Measurements from ENCODE around the gene CTAG2. TPM values are rescaled to one million over a fixed set of nuclear protein-coding genes. Genes with fewer than 3 reads are reported as not detected.
A peak's percentile ranks its signal among the peaks of the same experiment; 100 is the strongest.

CTAG2 gene
- total and polyA plus RNA-seq, 4 donors = not detected

- no peak for TF ChIP-seq CTCF (IDR thresholded peaks at IDR 0.05; ENCODE audit: low read depth, low read length, missing input control)
Measured at GRCh38 chrX:154605566-154605965, 47.8 kb downstream of the CTAG2 start (continued).

GRCh38 chrX:154603438-154604430 is 49.6 kb downstream of the CTAG2 start:
- peaks cover 1 to 11% (median 9%) of the 10 kb centered on the region in 4 donors for H3K4me1 ChIP-seq (ENCODE audit: control insufficient read depth in 4 of 4, insufficient read depth in 4 of 4, low read length in 3 of 4)
- H3K36me3 ChIP-seq (ENCODE audit: control insufficient read depth in 4 of 4, insufficient read depth in 3 of 4, low read depth in 1 of 4, low read length in 3 of 4) = no peaks in the 10 kb centered on the region
- H3K9me3 ChIP-seq (ENCODE audit: control insufficient read depth in 4 of 4, low read length in 3 of 4) = no peaks in the 10 kb centered on the region
- H3K27ac ChIP-seq (ENCODE audit: low read depth in 1 of 2, low read length in 2 of 2) = no peak overlapping the region
- H3K4me3 ChIP-seq (ENCODE audit: low read depth in 1 of 3, low read length in 3 of 3) = no peak overlapping the region
- no peaks in the 10 kb centered on the region for H3K27me3 ChIP-seq (ENCODE audit: control insufficient read depth in 4 of 4, insufficient read depth in 4 of 4, low read length in 3 of 4)
- DNase-seq (ENCODE audit: low spot score) = no peak
- H3K9ac ChIP-seq (ENCODE audit: low read depth in 1 of 2, low read length in 2 of 2) = no peak overlapping the region
- WGBS = 91% methylated on average over 13 of the region's 13 CpGs
- no peak for TF ChIP-seq SP1 (IDR thresholded peaks at IDR 0.05)
- no peak for TF ChIP-seq GABPA (IDR thresholded peaks at IDR 0.05 in 1 of 2, conservative IDR thresholded peaks at IDR 0.05 in 1 of 2)
- TF ChIP-seq EGR1 (IDR thresholded peaks at IDR 0.05; ENCODE audit: low read depth in 2 of 2) = no peak
- TF ChIP-seq RAD21 (IDR thresholded peaks at IDR 0.05) = no peak
- no peak for TF ChIP-seq REST (IDR thresholded peaks at IDR 0.05)
- peak in 1 of 2 donors; percentile 73 for TF ChIP-seq JUND (IDR thresholded peaks at IDR 0.05)
- TF ChIP-seq RXRA (IDR thresholded peaks at IDR 0.05) = peak in 1 of 2 donors; percentile 17
- TF ChIP-seq ZBTB33 (IDR thresholded peaks at IDR 0.05) = no peak
- TF ChIP-seq HNF4A (conservative IDR thresholded peaks at IDR 0.05) = peak in 1 of 2 donors; percentile 23
- TF ChIP-seq FOXA2 (IDR thresholded peaks at IDR 0.05) = no peak
- no peak for TF ChIP-seq TAF1 (conservative IDR thresholded peaks at IDR 0.05)

Measured in liver (tissue), 9 donors.